Ishikawa (cell line): ENCODE measurements around the gene LPIN2.

ENCODE experiments used
- CEBPB ChIP-seq: IDR thresholded peaks from 2 replicates; pipeline ENCODE4 v1.6.1; 2012
- CREB1 ChIP-seq: IDR thresholded peaks from 2 replicates; pipeline ENCODE4 v1.6.1; 2012; ENCODE audit warnings: low read depth
- EGR1 ChIP-seq: IDR thresholded peaks from 2 replicates; pipeline ENCODE4 v1.6.1; 2012
- EP300 ChIP-seq: IDR thresholded peaks from 2 replicates; pipeline ENCODE4 v1.6.1; 2012; ENCODE audit warnings: borderline replicate concordance
- FOXM1 ChIP-seq: IDR thresholded peaks from 2 replicates; pipeline ENCODE4 v1.6.1; 2012; ENCODE audit warnings: low read depth, borderline replicate concordance
- NFIC ChIP-seq: IDR thresholded peaks from 2 replicates; pipeline ENCODE4 v1.6.1; 2012
- TAF1 ChIP-seq: IDR thresholded peaks from 2 replicates; pipeline ENCODE4 v1.6.1; 2012; ENCODE audit warnings: low read depth, mild to moderate bottlenecking
- TCF12 ChIP-seq: IDR thresholded peaks from 2 replicates; pipeline ENCODE4 v1.6.1; 2012; ENCODE audit warnings: low read depth
- YY1 ChIP-seq: IDR thresholded peaks from 2 replicates; pipeline ENCODE4 v1.6.1; 2012; ENCODE audit warnings: low read depth
- ZBTB7A ChIP-seq: IDR thresholded peaks from 2 replicates; pipeline ENCODE4 v1.6.1; 2012; ENCODE audit warnings: low read depth
- TF ChIP-seq, protein P1 (sequence below): IDR thresholded peaks from 2 replicates; pipeline ENCODE4 v1.6.1; 2012
- TF ChIP-seq, protein P2 (sequence below): IDR thresholded peaks from 2 replicates; pipeline ENCODE4 v1.6.1; 2012
- TF ChIP-seq, protein P3 (sequence below): IDR thresholded peaks from 2 replicates; pipeline ENCODE4 v1.6.1; 2012; ENCODE audit warnings: low read depth, mild to moderate bottlenecking

The LPIN2 gene

DNA sequence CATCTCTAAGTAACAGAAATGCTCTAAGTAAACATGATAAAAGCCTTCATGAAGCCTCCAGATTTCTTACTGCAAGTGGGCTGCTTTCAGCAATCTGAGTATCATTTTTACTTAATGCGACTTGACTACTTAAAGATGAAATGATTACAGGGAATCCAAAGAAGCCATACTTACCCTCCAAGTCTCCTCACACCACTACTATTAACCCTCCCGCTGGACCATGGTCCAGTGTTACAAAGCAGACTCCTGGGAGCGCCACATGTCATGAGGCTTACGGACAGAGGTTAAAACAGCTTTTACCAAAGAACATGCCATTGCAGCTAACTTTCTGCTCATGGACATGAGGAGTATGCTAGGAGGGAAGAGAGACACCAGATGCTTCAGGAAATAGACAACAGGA, 46.4 kb downstream of the LPIN2 start:
- no peak for TF ChIP-seq TAF1
- no peak for TF ChIP-seq FOXM1
- TF ChIP-seq, protein P1, sequence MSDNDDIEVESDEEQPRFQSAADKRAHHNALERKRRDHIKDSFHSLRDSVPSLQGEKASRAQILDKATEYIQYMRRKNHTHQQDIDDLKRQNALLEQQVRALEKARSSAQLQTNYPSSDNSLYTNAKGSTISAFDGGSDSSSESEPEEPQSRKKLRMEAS: no peak
- TF ChIP-seq ZBTB7A: no peak
- TF ChIP-seq, protein P2, sequence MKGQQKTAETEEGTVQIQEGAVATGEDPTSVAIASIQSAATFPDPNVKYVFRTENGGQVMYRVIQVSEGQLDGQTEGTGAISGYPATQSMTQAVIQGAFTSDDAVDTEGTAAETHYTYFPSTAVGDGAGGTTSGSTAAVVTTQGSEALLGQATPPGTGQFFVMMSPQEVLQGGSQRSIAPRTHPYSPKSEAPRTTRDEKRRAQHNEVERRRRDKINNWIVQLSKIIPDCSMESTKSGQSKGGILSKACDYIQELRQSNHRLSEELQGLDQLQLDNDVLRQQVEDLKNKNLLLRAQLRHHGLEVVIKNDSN: no peak
- TF ChIP-seq CEBPB: no peak
- TF ChIP-seq TCF12: no peak
- no peak for TF ChIP-seq EGR1
- TF ChIP-seq EP300: no peak
- TF ChIP-seq, protein P3, sequence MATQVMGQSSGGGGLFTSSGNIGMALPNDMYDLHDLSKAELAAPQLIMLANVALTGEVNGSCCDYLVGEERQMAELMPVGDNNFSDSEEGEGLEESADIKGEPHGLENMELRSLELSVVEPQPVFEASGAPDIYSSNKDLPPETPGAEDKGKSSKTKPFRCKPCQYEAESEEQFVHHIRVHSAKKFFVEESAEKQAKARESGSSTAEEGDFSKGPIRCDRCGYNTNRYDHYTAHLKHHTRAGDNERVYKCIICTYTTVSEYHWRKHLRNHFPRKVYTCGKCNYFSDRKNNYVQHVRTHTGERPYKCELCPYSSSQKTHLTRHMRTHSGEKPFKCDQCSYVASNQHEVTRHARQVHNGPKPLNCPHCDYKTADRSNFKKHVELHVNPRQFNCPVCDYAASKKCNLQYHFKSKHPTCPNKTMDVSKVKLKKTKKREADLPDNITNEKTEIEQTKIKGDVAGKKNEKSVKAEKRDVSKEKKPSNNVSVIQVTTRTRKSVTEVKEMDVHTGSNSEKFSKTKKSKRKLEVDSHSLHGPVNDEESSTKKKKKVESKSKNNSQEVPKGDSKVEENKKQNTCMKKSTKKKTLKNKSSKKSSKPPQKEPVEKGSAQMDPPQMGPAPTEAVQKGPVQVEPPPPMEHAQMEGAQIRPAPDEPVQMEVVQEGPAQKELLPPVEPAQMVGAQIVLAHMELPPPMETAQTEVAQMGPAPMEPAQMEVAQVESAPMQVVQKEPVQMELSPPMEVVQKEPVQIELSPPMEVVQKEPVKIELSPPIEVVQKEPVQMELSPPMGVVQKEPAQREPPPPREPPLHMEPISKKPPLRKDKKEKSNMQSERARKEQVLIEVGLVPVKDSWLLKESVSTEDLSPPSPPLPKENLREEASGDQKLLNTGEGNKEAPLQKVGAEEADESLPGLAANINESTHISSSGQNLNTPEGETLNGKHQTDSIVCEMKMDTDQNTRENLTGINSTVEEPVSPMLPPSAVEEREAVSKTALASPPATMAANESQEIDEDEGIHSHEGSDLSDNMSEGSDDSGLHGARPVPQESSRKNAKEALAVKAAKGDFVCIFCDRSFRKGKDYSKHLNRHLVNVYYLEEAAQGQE: no peak
- TF ChIP-seq YY1: no peak
- no peak for TF ChIP-seq CREB1
- no peak for TF ChIP-seq NFIC

- TF ChIP-seq TAF1: no peak
- no peak for TF ChIP-seq FOXM1
- TF ChIP-seq, protein P2: no peak
- no peak for TF ChIP-seq CEBPB
- TF ChIP-seq ZBTB7A: no peak
Observed at GRCh38 chr18:2965797-2966196, 47.1 kb downstream of the LPIN2 start.

GRCh38 chr18:2964361-2965010, 48.5 kb downstream of the LPIN2 start:
- TF ChIP-seq ZBTB7A: no peak
- no peak for TF ChIP-seq EP300
- TF ChIP-seq FOXM1: no peak
